ENCODE measurements around the gene CREB3L4. TPM values are rescaled to one million over a fixed set of nuclear protein-coding genes. Genes with fewer than 3 reads are reported as not detected.

CREB3L4 gene
- total and polyA plus RNA-seq, 2 of the 13 experiments (the other 11 are each of a cell fraction or from before 2014, with no cell fraction given) = 9.9 to 18.7 TPM

- no peak for TF ChIP-seq TFE3 (CRISPR knock-in tag; IDR thresholded peaks at IDR 0.05)
- TF ChIP-seq CREB1 (IDR thresholded peaks at IDR 0.05) = peak; percentile 95
- TF ChIP-seq CREB1 (CRISPR knock-in tag; IDR thresholded peaks at IDR 0.05) = peak; percentile 90
- peak; percentile 73 for TF ChIP-seq POLR2AphosphoS5 (IDR thresholded peaks at IDR 0.05; ENCODE audit: low read depth, low read length)
- TF ChIP-seq TAF1 (CRISPR knock-in tag; IDR thresholded peaks at IDR 0.05) = peak; percentile 69
- TF ChIP-seq ZNF121 (CRISPR knock-in tag; IDR thresholded peaks at IDR 0.05) = peak; percentile 83
- TF ChIP-seq, protein P1, sequence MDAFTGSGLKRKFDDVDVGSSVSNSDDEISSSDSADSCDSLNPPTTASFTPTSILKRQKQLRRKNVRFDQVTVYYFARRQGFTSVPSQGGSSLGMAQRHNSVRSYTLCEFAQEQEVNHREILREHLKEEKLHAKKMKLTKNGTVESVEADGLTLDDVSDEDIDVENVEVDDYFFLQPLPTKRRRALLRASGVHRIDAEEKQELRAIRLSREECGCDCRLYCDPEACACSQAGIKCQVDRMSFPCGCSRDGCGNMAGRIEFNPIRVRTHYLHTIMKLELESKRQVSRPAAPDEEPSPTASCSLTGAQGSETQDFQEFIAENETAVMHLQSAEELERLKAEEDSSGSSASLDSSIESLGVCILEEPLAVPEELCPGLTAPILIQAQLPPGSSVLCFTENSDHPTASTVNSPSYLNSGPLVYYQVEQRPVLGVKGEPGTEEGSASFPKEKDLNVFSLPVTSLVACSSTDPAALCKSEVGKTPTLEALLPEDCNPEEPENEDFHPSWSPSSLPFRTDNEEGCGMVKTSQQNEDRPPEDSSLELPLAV (CRISPR knock-in tag; conservative IDR thresholded peaks at IDR 0.05; ENCODE audit: low read depth) = no peak
- no peak for TF ChIP-seq HOXA9 (CRISPR knock-in tag; IDR thresholded peaks at IDR 0.05; ENCODE audit: borderline replicate concordance)
- no peak; the same call in 1 of the 2 replicates for TF ChIP-seq ZFP37 (CRISPR knock-in tag; IDR thresholded peaks at IDR 0.05; ENCODE audit: borderline replicate concordance)
- TF ChIP-seq, protein P2, sequence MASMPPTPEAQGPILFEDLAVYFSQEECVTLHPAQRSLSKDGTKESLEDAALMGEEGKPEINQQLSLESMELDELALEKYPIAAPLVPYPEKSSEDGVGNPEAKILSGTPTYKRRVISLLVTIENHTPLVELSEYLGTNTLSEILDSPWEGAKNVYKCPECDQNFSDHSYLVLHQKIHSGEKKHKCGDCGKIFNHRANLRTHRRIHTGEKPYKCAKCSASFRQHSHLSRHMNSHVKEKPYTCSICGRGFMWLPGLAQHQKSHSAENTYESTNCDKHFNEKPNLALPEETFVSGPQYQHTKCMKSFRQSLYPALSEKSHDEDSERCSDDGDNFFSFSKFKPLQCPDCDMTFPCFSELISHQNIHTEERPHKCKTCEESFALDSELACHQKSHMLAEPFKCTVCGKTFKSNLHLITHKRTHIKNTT (CRISPR knock-in tag; IDR thresholded peaks at IDR 0.05) = no peak
- TF ChIP-seq, protein P3, sequence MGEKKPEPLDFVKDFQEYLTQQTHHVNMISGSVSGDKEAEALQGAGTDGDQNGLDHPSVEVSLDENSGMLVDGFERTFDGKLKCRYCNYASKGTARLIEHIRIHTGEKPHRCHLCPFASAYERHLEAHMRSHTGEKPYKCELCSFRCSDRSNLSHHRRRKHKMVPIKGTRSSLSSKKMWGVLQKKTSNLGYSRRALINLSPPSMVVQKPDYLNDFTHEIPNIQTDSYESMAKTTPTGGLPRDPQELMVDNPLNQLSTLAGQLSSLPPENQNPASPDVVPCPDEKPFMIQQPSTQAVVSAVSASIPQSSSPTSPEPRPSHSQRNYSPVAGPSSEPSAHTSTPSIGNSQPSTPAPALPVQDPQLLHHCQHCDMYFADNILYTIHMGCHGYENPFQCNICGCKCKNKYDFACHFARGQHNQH (CRISPR knock-in tag; IDR thresholded peaks at IDR 0.05) = no peak
- no peak for TF ChIP-seq USF2 (IDR thresholded peaks at IDR 0.05; ENCODE audit: low read depth, low read length)
- TF ChIP-seq USF2 (CRISPR knock-in tag; IDR thresholded peaks at IDR 0.05; ENCODE audit: borderline replicate concordance) = no peak; the same call in 1 of the 2 replicates
- TF ChIP-seq ZNF616 (CRISPR knock-in tag; IDR thresholded peaks at IDR 0.05; ENCODE audit: low read depth) = peak; percentile 56; the same call in 1 of the 2 replicates
- TF ChIP-seq, protein P4, sequence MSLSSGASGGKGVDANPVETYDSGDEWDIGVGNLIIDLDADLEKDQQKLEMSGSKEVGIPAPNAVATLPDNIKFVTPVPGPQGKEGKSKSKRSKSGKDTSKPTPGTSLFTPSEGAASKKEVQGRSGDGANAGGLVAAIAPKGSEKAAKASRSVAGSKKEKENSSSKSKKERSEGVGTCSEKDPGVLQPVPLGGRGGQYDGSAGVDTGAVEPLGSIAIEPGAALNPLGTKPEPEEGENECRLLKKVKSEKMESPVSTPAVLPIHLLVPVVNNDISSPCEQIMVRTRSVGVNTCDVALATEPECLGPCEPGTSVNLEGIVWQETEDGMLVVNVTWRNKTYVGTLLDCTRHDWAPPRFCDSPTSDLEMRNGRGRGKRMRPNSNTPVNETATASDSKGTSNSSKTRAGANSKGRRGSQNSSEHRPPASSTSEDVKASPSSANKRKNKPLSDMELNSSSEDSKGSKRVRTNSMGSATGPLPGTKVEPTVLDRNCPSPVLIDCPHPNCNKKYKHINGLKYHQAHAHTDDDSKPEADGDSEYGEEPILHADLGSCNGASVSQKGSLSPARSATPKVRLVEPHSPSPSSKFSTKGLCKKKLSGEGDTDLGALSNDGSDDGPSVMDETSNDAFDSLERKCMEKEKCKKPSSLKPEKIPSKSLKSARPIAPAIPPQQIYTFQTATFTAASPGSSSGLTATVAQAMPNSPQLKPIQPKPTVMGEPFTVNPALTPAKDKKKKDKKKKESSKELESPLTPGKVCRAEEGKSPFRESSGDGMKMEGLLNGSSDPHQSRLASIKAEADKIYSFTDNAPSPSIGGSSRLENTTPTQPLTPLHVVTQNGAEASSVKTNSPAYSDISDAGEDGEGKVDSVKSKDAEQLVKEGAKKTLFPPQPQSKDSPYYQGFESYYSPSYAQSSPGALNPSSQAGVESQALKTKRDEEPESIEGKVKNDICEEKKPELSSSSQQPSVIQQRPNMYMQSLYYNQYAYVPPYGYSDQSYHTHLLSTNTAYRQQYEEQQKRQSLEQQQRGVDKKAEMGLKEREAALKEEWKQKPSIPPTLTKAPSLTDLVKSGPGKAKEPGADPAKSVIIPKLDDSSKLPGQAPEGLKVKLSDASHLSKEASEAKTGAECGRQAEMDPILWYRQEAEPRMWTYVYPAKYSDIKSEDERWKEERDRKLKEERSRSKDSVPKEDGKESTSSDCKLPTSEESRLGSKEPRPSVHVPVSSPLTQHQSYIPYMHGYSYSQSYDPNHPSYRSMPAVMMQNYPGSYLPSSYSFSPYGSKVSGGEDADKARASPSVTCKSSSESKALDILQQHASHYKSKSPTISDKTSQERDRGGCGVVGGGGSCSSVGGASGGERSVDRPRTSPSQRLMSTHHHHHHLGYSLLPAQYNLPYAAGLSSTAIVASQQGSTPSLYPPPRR (CRISPR knock-in tag; IDR thresholded peaks at IDR 0.05; ENCODE audit: borderline replicate concordance) = peak; percentile 28; the same call in 1 of the 2 replicates
These were observed 4.5 kb upstream of the CREB3L4 start, which contains the start of gene SLC39A1 (continued) for GRCh38 chr1:153963030-153963849.

Measured in HepG2 (cell line).